PC-9 (cell line): ENCODE results near the gene GPC2. TPM values are rescaled to one million over a fixed set of nuclear protein-coding genes. Genes with fewer than 3 reads are reported as not detected.
A peak's percentile ranks its signal among the peaks of the same experiment; 100 is the strongest.
"Not testable (repeated sequence)": the region's sequence is repeated elsewhere in the genome, so short reads cannot be mapped to it uniquely, and the experiment has no call there.

Source experiments
- BruUV-seq: library from RNA; stranded (reverse); fragments of 400-500 nt; replicated peaks from 2 replicates; lab custom pipeline; 2021; lab: Mats Ljungman, UMichigan
- CTCF ChIA-PET: fragments of 300-600 bp; sonication (Branson Sonifier 250); formaldehyde crosslinking; loops from one replicate; lab custom pipeline; 2022; ENCODE audit warnings: antibody characterized with exemption; lab: Charles Lee
- POLR2A ChIA-PET: fragments of 300-600 bp; sonication (Branson Sonifier 250); formaldehyde crosslinking; loops from one replicate; lab custom pipeline; 2022; ENCODE audit warnings: antibody characterized with exemption; ENCODE audit not compliant: unreplicated experiment; lab: Charles Lee
- DNase-seq, 2 experiments: peaks; one replicate each; pipeline versions ENCODE4 v3.0.0 to v3.0.0-alpha.2; 2015 to 2022; ENCODE audit warnings: mixed read lengths in 1 of 2
- H2AFZ ChIP-seq: fragments of 200-600 bp; sonication (generic); 2 replicates; pipeline ENCODE4 v1.8.1; 2017; ENCODE audit warnings: antibody characterized with exemption
- H3F3A ChIP-seq: fragments of 200-600 bp; sonication (generic); 2 replicates; pipeline ENCODE4 v1.8.1; 2017; ENCODE audit warnings: antibody characterized with exemption, mild to moderate bottlenecking, low read depth; ENCODE audit not compliant: insufficient read depth
- H3K27ac ChIP-seq: fragments of 200-600 bp; sonication (generic); 2 replicates; pipeline ENCODE4 v1.6.1; 2016; ENCODE audit warnings: mixed run types
- H3K27me3 ChIP-seq: fragments of 200-600 bp; sonication (generic); 2 replicates; pipeline ENCODE4 v1.6.1; 2016; ENCODE audit warnings: low read depth, mixed run types; ENCODE audit not compliant: insufficient read depth
- H3K36me3 ChIP-seq: fragments of 200-600 bp; sonication (generic); 2 replicates; pipeline ENCODE4 v1.6.1; 2016; ENCODE audit warnings: low read depth, mixed run types
- H3K4me1 ChIP-seq: fragments of 200-600 bp; sonication (generic); replicated peaks from 2 replicates; pipeline ENCODE4 v1.6.1; 2016; ENCODE audit warnings: mixed run types; ENCODE audit not compliant: insufficient read depth
- H3K4me2 ChIP-seq: fragments of 200-600 bp; sonication (generic); 2 replicates; pipeline ENCODE4 v1.6.1; 2017; ENCODE audit warnings: mixed run types
- H3K4me3 ChIP-seq: fragments of 200-600 bp; sonication (generic); 2 replicates; pipeline ENCODE4 v1.6.1; 2016; ENCODE audit warnings: mixed run types
- H3K79me2 ChIP-seq: fragments of 200-600 bp; sonication (generic); 2 replicates; pipeline ENCODE4 v1.6.1; 2017; ENCODE audit warnings: low read depth, mixed run types
- H3K9me2 ChIP-seq: fragments of 200-600 bp; sonication (generic); 2 replicates; pipeline ENCODE4 v1.8.1; 2017; ENCODE audit warnings: mild to moderate bottlenecking; ENCODE audit not compliant: insufficient read depth
- H3K9me3 ChIP-seq: fragments of 200-600 bp; sonication (generic); 2 replicates; pipeline ENCODE4 v1.8.1; 2016; ENCODE audit warnings: low read depth; ENCODE audit not compliant: insufficient read depth
- H4K20me1 ChIP-seq: fragments of 200-600 bp; sonication (generic); 2 replicates; pipeline ENCODE4 v1.8.1; 2017; ENCODE audit not compliant: insufficient read depth
- CTCF ChIP-seq: fragments of 200-600 bp; sonication (generic); conservative IDR thresholded peaks from 2 replicates; pipeline ENCODE4 v1.6.1; 2017; ENCODE audit warnings: mixed run types, antibody characterized with exemption, mild to moderate bottlenecking, moderate library complexity
- EZH2 ChIP-seq: fragments of 200-600 bp; sonication (generic); IDR thresholded peaks from 2 replicates; pipeline ENCODE4 v1.8.0; 2017; ENCODE audit warnings: antibody characterized with exemption, low read depth
- intact Hi-C: fragments of 100-400 bp; cut with micrococcal nuclease; formaldehyde crosslinking; loops from one replicate; pipeline ENCODE4 v1.10.0; 2022; ENCODE audit not compliant: unreplicated experiment
- total RNA-seq: library from RNA; stranded (reverse); gene quantifications from 2 replicates; pipeline ENCODE4 v1.2.3, GENCODE V29; 2021

GPC2 gene
- total RNA-seq, 1 experiment from 2014 or later, result 4.5 TPM

- H2AFZ ChIP-seq, result no peak overlapping the region
- peaks cover 22% of the 10 kb centered on the region for H3K4me1 ChIP-seq
- no peak overlapping the region for H3K27ac ChIP-seq
- TF ChIP-seq CTCF (peak; percentile 62), EZH2 (no peak)
- H3K36me3 ChIP-seq, result no peaks in the 10 kb centered on the region
- CTCF ChIA-PET, result interaction anchor here (0.6 kb wide), 2 partner anchors 51 to 53 kb away, joined by 3 to 5 read pairs; no protein-coding TSS in a partner anchor
- H3K79me2 ChIP-seq, result no peaks in the 10 kb centered on the region
- H3K9me2 ChIP-seq, result no peaks in the 10 kb centered on the region
- no peaks in the 10 kb centered on the region for H3K9me3 ChIP-seq
- DNase-seq, result no peak
- no TSS peak for BruUV-seq
- peaks cover 11% of the 10 kb centered on the region for H3F3A ChIP-seq
- POLR2A ChIA-PET, result interaction anchor here (0.6 kb wide), 1 partner anchor 156 kb away, joined by 3 read pairs; no protein-coding TSS in a partner anchor
- H3K27me3 ChIP-seq, result no peaks in the 10 kb centered on the region
- no peaks in the 10 kb centered on the region for H4K20me1 ChIP-seq
- intact Hi-C loops, result no loop called here
- H3K4me3 ChIP-seq, result no peak overlapping the region
- no peak overlapping the region for H3K4me2 ChIP-seq
These were observed 13.0 kb upstream of the GPC2 start for GRCh38 chr7:100190048-100190711.

GRCh38 chr7:100189061-100189460 lies 11.9 kb upstream of the GPC2 start:
- TF ChIP-seq EZH2 (no peak), CTCF (no peak)
- ChIA-PET POLR2A (no interaction called here), CTCF (interaction anchor here (0.5 kb wide), 1 partner anchor 274 kb away, joined by 7 read pairs; no protein-coding TSS in a partner anchor)
- H3K27me3 ChIP-seq, result no peaks in the 10 kb centered on the region
- no peaks in the 10 kb centered on the region for H3K36me3 ChIP-seq
- no peak overlapping the region for H3K4me3 ChIP-seq
- H3K27ac ChIP-seq, result no peak overlapping the region
- DNase-seq, result no peak
- H3K9me3 ChIP-seq, result no peaks in the 10 kb centered on the region
- no peaks in the 10 kb centered on the region for H3K79me2 ChIP-seq
- peaks cover 22% of the 10 kb centered on the region for H3K4me1 ChIP-seq
- intact Hi-C loops, result no loop called here
- H3F3A ChIP-seq, result peaks cover 11% of the 10 kb centered on the region
- BruUV-seq, result no TSS peak
- H3K9me2 ChIP-seq, result no peaks in the 10 kb centered on the region
- H3K4me2 ChIP-seq, result no peak overlapping the region
- no peaks in the 10 kb centered on the region for H4K20me1 ChIP-seq
- no peak overlapping the region for H2AFZ ChIP-seq

GRCh38 chr7:100185726-100186125 lies 8.5 kb upstream of the GPC2 start:
- no peak overlapping the region for H2AFZ ChIP-seq
- H3K36me3 ChIP-seq, result no peaks in the 10 kb centered on the region
- H3K9me3 ChIP-seq, result no peaks in the 10 kb centered on the region
- BruUV-seq, result no TSS peak
- H3K9me2 ChIP-seq, result no peaks in the 10 kb centered on the region
- TF ChIP-seq EZH2, result no peak
- TF ChIP-seq CTCF, result no peak
- no peak overlapping the region for H3K27ac ChIP-seq
- H3F3A ChIP-seq, result no peaks in the 10 kb centered on the region
- H4K20me1 ChIP-seq, result no peaks in the 10 kb centered on the region
- no peaks in the 10 kb centered on the region for H3K27me3 ChIP-seq
- DNase-seq, result no peak
- H3K4me2 ChIP-seq, result no peak overlapping the region
- no peak overlapping the region for H3K4me3 ChIP-seq
- CTCF ChIA-PET, result interaction anchor here (0.7 kb wide), 1 partner anchor 266 kb away, joined by 4 read pairs; no protein-coding TSS in a partner anchor
- POLR2A ChIA-PET, result interaction anchor here (0.6 kb wide), 1 partner anchor 60 kb away, joined by 21 read pairs; no protein-coding TSS in a partner anchor
- intact Hi-C loops, result no loop called here
- H3K79me2 ChIP-seq, result no peaks in the 10 kb centered on the region
- H3K4me1 ChIP-seq, result peaks cover 1% of the 10 kb centered on the region; the same call in 1 of the 2 replicates

- H3K4me2 ChIP-seq, H3K79me2 ChIP-seq, POLR2A ChIA-PET, BruUV-seq, H3K27me3 ChIP-seq, H3F3A ChIP-seq, H3K9me3 ChIP-seq, DNase-seq, H3K27ac ChIP-seq, CTCF ChIA-PET, H2AFZ ChIP-seq, H3K36me3 ChIP-seq, H3K4me3 ChIP-seq, H3K9me2 ChIP-seq, intact Hi-C loops, H3K4me1 ChIP-seq, H4K20me1 ChIP-seq: not testable (repeated sequence)
These were observed 5.9 kb upstream of the GPC2 start for GRCh38 chr7:100183090-100183489.

- H3K36me3 ChIP-seq, H3K9me3 ChIP-seq, POLR2A ChIA-PET, H3F3A ChIP-seq, H3K27me3 ChIP-seq, H3K27ac ChIP-seq, intact Hi-C loops, H3K79me2 ChIP-seq, H2AFZ ChIP-seq, H3K9me2 ChIP-seq, H3K4me2 ChIP-seq, CTCF ChIA-PET, H3K4me1 ChIP-seq, BruUV-seq, H3K4me3 ChIP-seq, DNase-seq, H4K20me1 ChIP-seq: not testable (repeated sequence)
These were observed 5.4 kb upstream of the GPC2 start for GRCh38 chr7:100182616-100183015.
